IMR-90 (cell line): ENCODE data around the gene BTAF1. TPM values are rescaled to one million over a fixed set of nuclear protein-coding genes. Genes with fewer than 3 reads are reported as not detected.

Experiments used
- ATAC-seq: fragments of 200-7000 bp; cut with Tn5 transposase; 2 replicates; pipeline ENCODE4 v1.9.1; 2020; ENCODE audit warnings: low read depth, mild to moderate bottlenecking, moderate library complexity
- BruUV-seq: library from RNA; stranded (reverse); fragments of 400-500 nt; replicated peaks from 2 replicates; lab custom pipeline; 2021; lab: Mats Ljungman, UMichigan
- CTCF ChIA-PET: fragments of 300-600 bp; formaldehyde crosslinking; extraction: SDS; loops from one replicate; lab custom pipeline; 2021; ENCODE audit warnings: antibody characterized with exemption; lab: Yijun Ruan, JAX
- POLR2A ChIA-PET: fragments of 300-600 bp; sonication (Branson Sonifier 250); formaldehyde crosslinking; loops from one replicate; lab custom pipeline; 2022; ENCODE audit warnings: antibody characterized with exemption; ENCODE audit not compliant: unreplicated experiment; lab: Charles Lee
- DNase-seq: peaks from one replicate; pipeline ENCODE4 v3.0.0; 2013
- H2AFZ ChIP-seq: replicated peaks from 2 replicates; pipeline ENCODE3; 2013; ENCODE audit warnings: low read length, mild to moderate bottlenecking; ENCODE audit not compliant: poor library complexity
- H2AK5ac ChIP-seq: 2 replicates; pipeline ENCODE4 v1.6.1; 2013; ENCODE audit warnings: low read depth, low read length, inconsistent platforms
- H2AK9ac ChIP-seq: replicated peaks from 2 replicates; pipeline ENCODE3; 2013; ENCODE audit warnings: mild to moderate bottlenecking, low read depth, low read length, moderate library complexity; ENCODE audit not compliant: poor library complexity
- H2BK120ac ChIP-seq: 2 replicates; pipeline ENCODE4 v1.6.1; 2013; ENCODE audit warnings: low read depth, low read length, inconsistent platforms
- H2BK15ac ChIP-seq: 3 replicates; pipeline ENCODE4 v1.6.1; 2013; ENCODE audit warnings: low read depth, low read length, inconsistent platforms
- H2BK20ac ChIP-seq: 2 replicates; pipeline ENCODE4 v1.6.1; 2013; ENCODE audit warnings: low read depth, mild to moderate bottlenecking, inconsistent platforms, low read length, moderate library complexity
- H2BK5ac ChIP-seq: 2 replicates; pipeline ENCODE4 v1.6.1; 2013; ENCODE audit warnings: mild to moderate bottlenecking, low read depth, low read length, inconsistent platforms; ENCODE audit not compliant: poor library complexity, severe bottlenecking
- H3K14ac ChIP-seq: replicated peaks from 2 replicates; pipeline ENCODE4 v1.6.1; 2013; ENCODE audit warnings: low read depth, low read length, inconsistent platforms
- H3K18ac ChIP-seq: 2 replicates; pipeline ENCODE4 v1.6.1; 2013; ENCODE audit warnings: low read depth, low read length, control low read depth
- H3K23ac ChIP-seq: 2 replicates; pipeline ENCODE4 v1.6.1; 2013; ENCODE audit warnings: low read depth, low read length, inconsistent platforms
- H3K27ac ChIP-seq: 2 replicates; pipeline ENCODE4 v1.5.1; 2013; ENCODE audit warnings: mild to moderate bottlenecking, control low read depth, low read length; ENCODE audit not compliant: insufficient read depth
- H3K27me3 ChIP-seq: 2 replicates; pipeline ENCODE4 v1.6.1; 2013; ENCODE audit warnings: low read length; ENCODE audit not compliant: control insufficient read depth, insufficient read depth
- H3K36me3 ChIP-seq: 2 replicates; pipeline ENCODE4 v1.6.1; 2013; ENCODE audit warnings: low read length, mixed read lengths; ENCODE audit not compliant: control insufficient read depth, insufficient read depth
- H3K4ac ChIP-seq: 2 replicates; pipeline ENCODE4 v1.6.1; 2013; ENCODE audit warnings: low read depth, low read length, inconsistent platforms
- H3K4me1 ChIP-seq: 2 replicates; pipeline ENCODE4 v1.6.1; 2013; ENCODE audit warnings: low read length, mixed read lengths; ENCODE audit not compliant: control insufficient read depth, insufficient read depth
- H3K4me2 ChIP-seq: 2 replicates; pipeline ENCODE4 v1.6.1; 2013; ENCODE audit warnings: low read depth, mild to moderate bottlenecking, control low read depth, low read length, moderate library complexity
- H3K4me3 ChIP-seq: 2 replicates; pipeline ENCODE4 v1.5.1; 2013; ENCODE audit warnings: low read depth, mild to moderate bottlenecking, control low read depth, low read length, moderate library complexity; ENCODE audit not compliant: insufficient read depth
- H3K56ac ChIP-seq: 2 replicates; pipeline ENCODE4 v1.6.1; 2013; ENCODE audit warnings: low read length, inconsistent platforms; ENCODE audit not compliant: insufficient read depth; ENCODE audit errors: extremely low read depth
- H3K79me1 ChIP-seq, 2 experiments: 2 replicates each; pipeline ENCODE4 v1.6.1; 2013; ENCODE audit warnings: low read length in 2 of 2, inconsistent platforms in 1 of 2, low read depth in 1 of 2
- H3K9ac ChIP-seq: 2 replicates; pipeline ENCODE4 v1.6.1; 2013; ENCODE audit warnings: low read depth, low read length, control low read depth
- H3K9me1 ChIP-seq: 2 replicates; pipeline ENCODE4 v1.6.1; 2013; ENCODE audit warnings: low read length, inconsistent platforms; ENCODE audit not compliant: insufficient read depth
- H3K9me3 ChIP-seq: 2 replicates; pipeline ENCODE4 v1.6.1; 2013; ENCODE audit warnings: low read length; ENCODE audit not compliant: control insufficient read depth, insufficient read depth
- H4K20me1 ChIP-seq: 2 replicates; pipeline ENCODE4 v1.6.1; 2013; ENCODE audit warnings: low read length, inconsistent platforms; ENCODE audit not compliant: insufficient read depth
- H4K5ac ChIP-seq: 2 replicates; pipeline ENCODE4 v1.6.1; 2013; ENCODE audit warnings: mild to moderate bottlenecking, low read depth, low read length, control low read depth
- H4K8ac ChIP-seq, 2 experiments: 2 replicates each; pipeline ENCODE4 v1.6.1; 2013; ENCODE audit warnings: low read depth in 2 of 2, low read length in 2 of 2, control low read depth in 1 of 2, inconsistent platforms in 1 of 2
- H4K91ac ChIP-seq: 2 replicates; pipeline ENCODE4 v1.6.1; 2013; ENCODE audit warnings: low read depth, low read length, inconsistent platforms; ENCODE audit not compliant: insufficient read depth
- CHD1 ChIP-seq: IDR thresholded peaks from 2 replicates; pipeline ENCODE4 v1.6.1; 2012; ENCODE audit warnings: low read depth, low read length, improper control_type of control experiment
- MAZ ChIP-seq: IDR thresholded peaks from 2 replicates; pipeline ENCODE4 v1.6.1; 2012; ENCODE audit warnings: low read depth, mild to moderate bottlenecking, low read length, improper control_type of control experiment, moderate library complexity, borderline replicate concordance
- RCOR1 ChIP-seq: IDR thresholded peaks from 2 replicates; pipeline ENCODE4 v1.6.1; 2012; ENCODE audit warnings: mild to moderate bottlenecking, low read length, improper control_type of control experiment; ENCODE audit not compliant: insufficient replicate concordance
- USF2 ChIP-seq: fragments of 150-350 bp; IDR thresholded peaks from 2 replicates; pipeline ENCODE4 v1.6.1; 2017; ENCODE audit warnings: mild to moderate bottlenecking, antibody characterized with exemption, low read length, low read depth
- WGBS, 2 experiments: methylation state at CpG; one replicate each; pipeline versions ENCODE4 v1.1.5 to v1.1.7; 2013; ENCODE audit warnings: missing lambda C conversion rate in 2 of 2; ENCODE audit not compliant: insufficient read length in 1 of 2; ENCODE audit errors: extremely low coverage in 2 of 2; 5-methylcytosine and 5-hydroxymethylcytosine counted together
- dilution Hi-C: fragments of 300-500 bp; cut with HindIII; formaldehyde crosslinking; loops from one replicate; pipeline ENCODE4 v1.14.3; 2018; ENCODE audit warnings: low sequenced_read_pairs; ENCODE audit not compliant: unreplicated experiment
- in situ Hi-C: fragments of 300-500 bp; cut with MboI; formaldehyde crosslinking; loops from 3 replicates; pipeline ENCODE4 v1.14.3; 2019; ENCODE audit warnings: low sequenced_read_pairs, inconsistent platforms, mixed read lengths
- intact Hi-C: fragments of 100-400 bp; cut with micrococcal nuclease; formaldehyde crosslinking; loops from 2 replicates; pipeline ENCODE4 v1.10.0; 2022
- polyA plus RNA-seq, 3 experiments: library from polyadenylated mRNA; depleted of rRNA; stranded (reverse); fragments of >200 nt; gene quantifications; 2 replicates each; pipeline ENCODE4 v1.2.3, GENCODE V29; 2012; ENCODE audit warnings: low replicate concordance in 1 of 3
- total RNA-seq: library from RNA; depleted of rRNA; stranded (reverse); fragments of >200 nt; gene quantifications from 2 replicates; pipeline ENCODE4 v1.2.3, GENCODE V29; 2012

BTAF1 gene
- total and polyA plus RNA-seq, 2 of the 4 experiments (the other 2 are of a cell fraction), result 15.0 to 42.3 TPM

- Histone ChIP-seq H3K27me3 (no peaks in the 10 kb centered on the region), H3K9me1 (no peaks in the 10 kb centered on the region), H3K9ac (no peak overlapping the region), H4K20me1 (no peaks in the 10 kb centered on the region), H3K79me1 (no peaks in the 10 kb centered on the region), H3K4me3 (no peak overlapping the region), H2BK120ac (no peak overlapping the region), H2BK20ac (no peak overlapping the region), H4K91ac (no peak overlapping the region), H4K8ac (no peak overlapping the region), H3K36me3 (peaks cover 16% of the 10 kb centered on the region), H2AFZ (no peak overlapping the region), H3K4ac (no peak overlapping the region), H2AK9ac (no peak overlapping the region), H2BK15ac (no peak overlapping the region), H3K9me3 (peaks cover 3% of the 10 kb centered on the region; the same call in 1 of the 2 replicates), H2AK5ac (no peak overlapping the region), H3K56ac (no peak overlapping the region), H3K14ac (no peak overlapping the region), H2BK5ac (no peak overlapping the region), H3K4me2 (no peak overlapping the region), H3K23ac (no peak overlapping the region), H3K18ac (no peak overlapping the region), H3K27ac (no peak overlapping the region), H3K4me1 (no peaks in the 10 kb centered on the region), H4K5ac (no peak overlapping the region)
- dilution Hi-C loops, result no loop called here
- no TSS peak for BruUV-seq
- WGBS, 2 experiments, result no CpG with 5 or more reads among the region's 3 CpGs
- DNase-seq (no peak), ATAC-seq (no peak)
- in situ Hi-C loops, result no loop called here
- intact Hi-C loops, result no loop called here
- CTCF ChIA-PET, result interaction anchor here (0.6 kb wide), 1 partner anchor 14 kb away, joined by 3 read pairs; no protein-coding TSS in a partner anchor
- POLR2A ChIA-PET, result no interaction called here
- no peak for TF ChIP-seq RCOR1
- TF ChIP-seq MAZ, result no peak
- no peak for TF ChIP-seq USF2
- TF ChIP-seq CHD1, result no peak
These were observed 78.0 kb downstream of the BTAF1 start for GRCh38 chr10:92001581-92001980.
